ENCODE results near the gene RNF227.

Gene RNF227

DNA sequence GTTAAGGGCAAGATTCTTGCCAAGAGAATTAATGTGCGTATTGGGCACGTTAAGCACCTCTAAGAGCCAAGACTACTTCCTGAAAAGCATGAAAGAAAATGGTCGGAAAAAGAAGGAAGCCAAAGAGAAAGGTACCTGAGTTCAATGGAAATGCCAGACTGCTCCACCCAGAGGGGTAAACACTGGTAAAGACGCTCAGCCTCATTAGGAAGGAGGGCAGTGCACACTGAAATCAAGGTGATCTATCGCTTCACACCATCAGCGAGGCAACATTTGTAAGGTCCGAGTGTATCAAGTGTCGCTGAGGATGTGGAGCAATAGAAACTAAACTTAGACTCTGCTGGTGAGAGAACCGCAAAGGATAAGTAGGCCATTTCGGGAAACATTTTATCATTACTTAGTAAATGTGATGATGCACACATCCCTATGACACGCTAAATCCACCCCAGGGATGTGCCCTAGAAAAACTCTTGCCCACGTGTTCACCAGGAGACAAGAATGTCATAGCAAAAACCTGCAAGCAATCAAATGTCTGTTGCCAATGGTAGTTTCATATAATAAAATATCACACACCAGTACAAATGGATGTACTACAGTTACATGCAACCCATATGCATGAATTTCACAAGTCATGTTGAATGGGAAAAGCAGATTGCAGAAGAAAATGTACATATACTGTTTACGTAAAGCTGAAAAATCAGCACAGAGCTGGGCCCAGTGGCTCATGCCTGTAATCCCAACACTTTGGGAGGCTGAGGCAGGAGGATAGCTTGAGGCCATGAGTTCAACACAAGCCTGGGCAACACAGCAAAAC, 39.5 kb upstream of the RNF227 start:
- TF ChIP-seq FOXP2 (optimal IDR thresholded peaks at IDR 0.05; ENCODE audit: borderline replicate concordance, extremely low read depth, extremely low read length, insufficient read depth) = no peak
- TF ChIP-seq, protein P1, sequence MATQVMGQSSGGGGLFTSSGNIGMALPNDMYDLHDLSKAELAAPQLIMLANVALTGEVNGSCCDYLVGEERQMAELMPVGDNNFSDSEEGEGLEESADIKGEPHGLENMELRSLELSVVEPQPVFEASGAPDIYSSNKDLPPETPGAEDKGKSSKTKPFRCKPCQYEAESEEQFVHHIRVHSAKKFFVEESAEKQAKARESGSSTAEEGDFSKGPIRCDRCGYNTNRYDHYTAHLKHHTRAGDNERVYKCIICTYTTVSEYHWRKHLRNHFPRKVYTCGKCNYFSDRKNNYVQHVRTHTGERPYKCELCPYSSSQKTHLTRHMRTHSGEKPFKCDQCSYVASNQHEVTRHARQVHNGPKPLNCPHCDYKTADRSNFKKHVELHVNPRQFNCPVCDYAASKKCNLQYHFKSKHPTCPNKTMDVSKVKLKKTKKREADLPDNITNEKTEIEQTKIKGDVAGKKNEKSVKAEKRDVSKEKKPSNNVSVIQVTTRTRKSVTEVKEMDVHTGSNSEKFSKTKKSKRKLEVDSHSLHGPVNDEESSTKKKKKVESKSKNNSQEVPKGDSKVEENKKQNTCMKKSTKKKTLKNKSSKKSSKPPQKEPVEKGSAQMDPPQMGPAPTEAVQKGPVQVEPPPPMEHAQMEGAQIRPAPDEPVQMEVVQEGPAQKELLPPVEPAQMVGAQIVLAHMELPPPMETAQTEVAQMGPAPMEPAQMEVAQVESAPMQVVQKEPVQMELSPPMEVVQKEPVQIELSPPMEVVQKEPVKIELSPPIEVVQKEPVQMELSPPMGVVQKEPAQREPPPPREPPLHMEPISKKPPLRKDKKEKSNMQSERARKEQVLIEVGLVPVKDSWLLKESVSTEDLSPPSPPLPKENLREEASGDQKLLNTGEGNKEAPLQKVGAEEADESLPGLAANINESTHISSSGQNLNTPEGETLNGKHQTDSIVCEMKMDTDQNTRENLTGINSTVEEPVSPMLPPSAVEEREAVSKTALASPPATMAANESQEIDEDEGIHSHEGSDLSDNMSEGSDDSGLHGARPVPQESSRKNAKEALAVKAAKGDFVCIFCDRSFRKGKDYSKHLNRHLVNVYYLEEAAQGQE (IDR thresholded peaks at IDR 0.05; ENCODE audit: insufficient read depth in 1 of 2, low read depth in 2 of 2, low read length in 2 of 2) = no peak
- TF ChIP-seq POLR2AphosphoS5 (IDR thresholded peaks at IDR 0.05; ENCODE audit: low read depth, low read length) = no peak
- no peak for TF ChIP-seq SIN3A (IDR thresholded peaks at IDR 0.05; ENCODE audit: borderline replicate concordance, insufficient read depth, low read length)
- no peak for TF ChIP-seq TAF1 (IDR thresholded peaks at IDR 0.05; ENCODE audit: borderline replicate concordance, insufficient read depth, low read length)

DNA sequence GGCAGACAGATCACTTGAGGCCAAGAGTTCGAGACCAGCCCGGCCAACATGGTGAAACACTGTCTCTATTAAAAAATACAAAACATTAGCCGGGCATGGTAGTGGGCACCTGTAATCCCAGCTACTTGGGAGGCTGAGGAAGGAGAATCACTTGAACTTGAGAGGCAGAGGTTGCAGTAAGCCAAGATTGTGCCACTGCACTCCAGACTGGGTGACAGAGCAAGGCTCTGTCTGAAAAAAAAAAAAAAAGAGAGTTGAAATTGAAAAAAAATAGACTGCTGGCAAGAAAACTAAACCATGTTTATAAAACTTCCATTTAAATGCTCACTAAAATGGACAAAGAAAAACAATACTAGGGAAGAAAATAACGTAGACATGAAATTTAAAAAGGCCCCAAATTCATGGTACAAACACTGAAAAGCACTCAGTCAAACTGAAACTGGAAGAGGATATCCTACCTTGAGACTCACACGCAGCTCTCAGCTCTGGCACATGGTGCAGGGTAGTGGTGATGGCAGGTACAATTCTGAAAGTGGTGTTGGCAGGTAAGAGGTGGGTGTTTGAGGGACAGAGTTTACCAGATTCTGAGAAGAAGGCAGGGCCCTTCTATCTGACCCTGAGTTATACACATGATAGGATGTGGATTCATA, 35.2 kb upstream of the RNF227 start:
- no peak for TF ChIP-seq TAF1 (IDR thresholded peaks at IDR 0.05; ENCODE audit: borderline replicate concordance, insufficient read depth, low read length)
- TF ChIP-seq, protein P1 (IDR thresholded peaks at IDR 0.05; ENCODE audit: insufficient read depth in 1 of 2, low read depth in 2 of 2, low read length in 2 of 2) = no peak
- TF ChIP-seq FOXP2 (optimal IDR thresholded peaks at IDR 0.05; ENCODE audit: borderline replicate concordance, extremely low read depth, extremely low read length, insufficient read depth) = no peak
- TF ChIP-seq SIN3A (IDR thresholded peaks at IDR 0.05; ENCODE audit: borderline replicate concordance, insufficient read depth, low read length) = no peak
- TF ChIP-seq POLR2AphosphoS5 (IDR thresholded peaks at IDR 0.05; ENCODE audit: low read depth, low read length) = no peak

DNA sequence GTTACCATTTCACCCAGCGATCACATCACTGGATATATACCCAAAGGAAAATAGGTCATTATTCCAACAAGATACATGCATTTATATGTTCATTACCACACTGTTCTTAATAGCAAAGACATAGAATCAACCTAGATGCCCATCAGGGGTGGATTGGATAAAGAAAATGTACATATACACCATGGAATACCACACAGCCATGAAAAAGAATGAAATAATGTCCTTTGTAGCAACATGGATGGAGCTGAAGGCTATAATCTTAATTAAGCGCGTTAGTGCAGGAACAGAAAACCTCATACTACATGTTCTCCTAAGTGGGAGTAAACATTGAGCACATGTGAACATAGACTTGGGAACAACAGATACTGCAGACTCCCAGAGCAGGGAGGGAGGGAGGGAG, 34.5 kb upstream of the RNF227 start:
- TF ChIP-seq, protein P1 (IDR thresholded peaks at IDR 0.05; ENCODE audit: insufficient read depth in 1 of 2, low read depth in 2 of 2, low read length in 2 of 2) = no peak
- TF ChIP-seq POLR2AphosphoS5 (IDR thresholded peaks at IDR 0.05; ENCODE audit: low read depth, low read length) (no peak), TAF1 (IDR thresholded peaks at IDR 0.05; ENCODE audit: borderline replicate concordance, insufficient read depth, low read length) (no peak), FOXP2 (optimal IDR thresholded peaks at IDR 0.05; ENCODE audit: borderline replicate concordance, extremely low read depth, extremely low read length, insufficient read depth) (no peak)

DNA sequence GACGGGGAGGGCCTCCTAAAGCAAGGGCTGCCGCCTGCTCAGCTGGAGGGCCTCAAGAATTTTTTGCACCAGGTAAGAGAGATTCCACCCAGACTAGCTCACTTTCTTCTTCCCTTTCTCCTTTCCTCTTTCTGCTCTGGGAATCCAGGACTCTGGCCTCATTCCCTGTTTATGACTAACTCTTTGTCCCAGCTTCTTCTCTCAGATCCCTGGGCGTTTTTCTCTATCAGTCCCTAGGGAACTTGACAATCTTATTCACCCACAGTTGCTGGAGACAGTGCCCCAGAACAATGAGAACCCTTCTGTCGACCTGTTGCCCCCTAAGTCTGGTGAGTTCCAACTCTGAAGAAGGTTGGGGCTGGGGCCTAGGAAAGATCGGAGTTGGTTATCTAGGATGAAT, 31.6 kb upstream of the RNF227 start:
- no peak for TF ChIP-seq POLR2AphosphoS5 (IDR thresholded peaks at IDR 0.05; ENCODE audit: low read depth, low read length)
- TF ChIP-seq FOXP2 (optimal IDR thresholded peaks at IDR 0.05; ENCODE audit: borderline replicate concordance, extremely low read depth, extremely low read length, insufficient read depth) = no peak
- TF ChIP-seq, protein P1 (IDR thresholded peaks at IDR 0.05; ENCODE audit: insufficient read depth in 1 of 2, low read depth in 2 of 2, low read length in 2 of 2) = no peak
- no peak for TF ChIP-seq SIN3A (IDR thresholded peaks at IDR 0.05; ENCODE audit: borderline replicate concordance, insufficient read depth, low read length)
- TF ChIP-seq TAF1 (IDR thresholded peaks at IDR 0.05; ENCODE audit: borderline replicate concordance, insufficient read depth, low read length) = no peak
